Uterus (tissue), 2 donors: Measurements from ENCODE around the gene EID3.

ENCODE experiments used
- POLR2A ChIP-seq, 2 donors: fragments of 450-650 bp; IDR thresholded peaks; one replicate each; pipeline ENCODE4 v1.6.1; 2016; ENCODE audit warnings: antibody characterized with exemption in 2 of 2, mild to moderate bottlenecking in 1 of 2, moderate library complexity in 1 of 2
- TF ChIP-seq, protein P1 (sequence below), 4 experiments: fragments of 200-600 bp in 2 of 4; fragments of 450-650 bp in 2 of 4; sonication (generic) in 2 of 4; IDR thresholded peaks; one replicate each; pipeline ENCODE4 v1.5.1; 2016 to 2019; ENCODE audit warnings: antibody characterized with exemption in 4 of 4, mild to moderate bottlenecking in 2 of 4, moderate library complexity in 1 of 4

DNA sequence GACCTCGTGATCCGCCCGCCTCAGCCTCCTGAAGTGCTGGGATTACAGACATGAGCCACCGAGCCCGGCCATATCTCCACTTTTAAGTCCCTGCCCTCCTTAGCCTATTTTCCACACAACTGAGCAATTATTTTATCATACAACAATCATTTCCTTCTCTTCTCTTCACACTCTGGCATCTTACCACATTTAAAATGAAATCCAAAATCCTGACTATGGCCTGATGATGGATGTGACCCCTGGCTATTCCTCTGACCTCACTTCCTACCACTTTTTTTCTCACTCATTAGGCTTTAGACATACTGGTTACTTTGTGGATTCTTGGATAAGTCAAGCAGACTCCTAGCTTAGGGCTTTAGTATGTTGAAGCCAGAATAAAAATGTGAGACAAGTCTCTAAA is 21.9 kb upstream of the EID3 start:
- TF ChIP-seq, protein P1, sequence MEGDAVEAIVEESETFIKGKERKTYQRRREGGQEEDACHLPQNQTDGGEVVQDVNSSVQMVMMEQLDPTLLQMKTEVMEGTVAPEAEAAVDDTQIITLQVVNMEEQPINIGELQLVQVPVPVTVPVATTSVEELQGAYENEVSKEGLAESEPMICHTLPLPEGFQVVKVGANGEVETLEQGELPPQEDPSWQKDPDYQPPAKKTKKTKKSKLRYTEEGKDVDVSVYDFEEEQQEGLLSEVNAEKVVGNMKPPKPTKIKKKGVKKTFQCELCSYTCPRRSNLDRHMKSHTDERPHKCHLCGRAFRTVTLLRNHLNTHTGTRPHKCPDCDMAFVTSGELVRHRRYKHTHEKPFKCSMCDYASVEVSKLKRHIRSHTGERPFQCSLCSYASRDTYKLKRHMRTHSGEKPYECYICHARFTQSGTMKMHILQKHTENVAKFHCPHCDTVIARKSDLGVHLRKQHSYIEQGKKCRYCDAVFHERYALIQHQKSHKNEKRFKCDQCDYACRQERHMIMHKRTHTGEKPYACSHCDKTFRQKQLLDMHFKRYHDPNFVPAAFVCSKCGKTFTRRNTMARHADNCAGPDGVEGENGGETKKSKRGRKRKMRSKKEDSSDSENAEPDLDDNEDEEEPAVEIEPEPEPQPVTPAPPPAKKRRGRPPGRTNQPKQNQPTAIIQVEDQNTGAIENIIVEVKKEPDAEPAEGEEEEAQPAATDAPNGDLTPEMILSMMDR (IDR thresholded peaks at IDR 0.05): no peak
- TF ChIP-seq POLR2A (IDR thresholded peaks at IDR 0.05): no peak
